ENCODE measurements around the gene CIC.

Gene CIC

DNA sequence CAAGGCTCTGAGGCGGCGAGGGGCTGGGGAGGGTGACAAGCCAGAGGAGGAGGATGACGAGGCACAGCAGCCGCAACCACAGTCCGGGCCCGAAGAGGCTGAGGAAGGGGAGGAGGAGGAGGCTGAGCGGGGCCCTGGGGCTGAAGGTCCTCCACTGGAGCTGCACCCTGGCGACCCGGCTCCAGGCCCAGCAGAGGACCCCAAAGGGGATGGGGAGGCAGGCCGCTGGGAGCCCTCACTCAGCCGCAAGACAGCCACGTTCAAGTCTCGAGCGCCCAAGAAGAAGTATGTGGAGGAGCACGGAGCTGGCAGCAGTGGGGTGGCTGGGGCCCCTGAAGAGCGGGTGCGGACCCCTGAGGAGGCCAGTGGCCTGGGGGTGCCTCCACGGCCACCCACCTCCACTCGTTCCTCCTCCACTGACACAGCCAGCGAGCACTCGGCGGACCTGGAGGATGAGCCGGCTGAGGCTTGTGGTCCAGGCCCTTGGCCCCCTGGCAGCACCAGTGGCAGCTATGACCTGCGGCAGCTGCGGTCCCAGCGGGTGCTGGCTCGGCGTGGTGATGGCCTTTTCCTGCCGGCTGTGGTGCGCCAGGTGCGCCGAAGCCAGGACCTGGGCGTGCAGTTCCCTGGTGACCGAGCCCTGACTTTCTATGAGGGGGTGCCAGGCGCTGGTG, 2.9 kb downstream of the CIC start:
- no peak overlapping the region for H3K9ac ChIP-seq (ENCODE audit: insufficient read length)
- H3K4me3 ChIP-seq = no peak overlapping the region
- no peak for DNase-seq (ENCODE audit: low read depth, low spot score)
- no peaks in the 10 kb centered on the region; the same call in 1 of the 2 replicates for H3K36me3 ChIP-seq (ENCODE audit: insufficient read depth, low read length)
- no peaks in the 10 kb centered on the region for H3K9me3 ChIP-seq (ENCODE audit: low read depth, low read length)
- H3K27ac ChIP-seq = no peak overlapping the region
- TF ChIP-seq EZH2 (IDR thresholded peaks at IDR 0.05) = no peak
- TF ChIP-seq POLR2AphosphoS5 (IDR thresholded peaks at IDR 0.05; ENCODE audit: borderline replicate concordance, low read depth, low read length) = no peak
- no peak for TF ChIP-seq FOXP2 (optimal IDR thresholded peaks at IDR 0.05; ENCODE audit: control extremely low read depth, extremely low read length, insufficient read depth)

DNA sequence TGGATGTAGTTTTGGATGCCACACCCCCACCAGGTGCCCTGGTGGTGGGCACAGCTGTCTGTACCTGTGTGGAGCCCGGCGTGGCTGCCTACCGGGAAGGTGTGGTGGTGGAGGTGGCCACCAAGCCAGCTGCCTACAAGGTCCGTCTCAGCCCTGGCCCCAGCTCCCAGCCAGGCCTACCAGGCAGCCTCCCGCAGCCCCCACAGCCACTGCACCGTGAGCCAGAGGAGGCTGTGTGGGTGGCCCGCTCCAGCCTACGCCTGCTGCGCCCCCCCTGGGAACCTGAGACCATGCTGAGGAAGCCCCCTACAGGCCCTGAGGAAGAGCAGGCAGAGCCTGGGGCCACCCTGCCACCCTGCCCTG, 3.5 kb downstream of the CIC start:
- Histone ChIP-seq H3K4me3 (no peak overlapping the region), H3K27ac (no peak overlapping the region), H3K9me3 (ENCODE audit: low read depth, low read length) (no peaks in the 10 kb centered on the region), H3K9ac (ENCODE audit: insufficient read length) (no peak overlapping the region), H3K36me3 (ENCODE audit: insufficient read depth, low read length) (no peaks in the 10 kb centered on the region; the same call in 1 of the 2 replicates)
- TF ChIP-seq FOXP2 (optimal IDR thresholded peaks at IDR 0.05; ENCODE audit: control extremely low read depth, extremely low read length, insufficient read depth) (no peak), EZH2 (IDR thresholded peaks at IDR 0.05) (no peak), POLR2AphosphoS5 (IDR thresholded peaks at IDR 0.05; ENCODE audit: borderline replicate concordance, low read depth, low read length) (no peak)
- DNase-seq (ENCODE audit: low read depth, low spot score) = no peak

DNA sequence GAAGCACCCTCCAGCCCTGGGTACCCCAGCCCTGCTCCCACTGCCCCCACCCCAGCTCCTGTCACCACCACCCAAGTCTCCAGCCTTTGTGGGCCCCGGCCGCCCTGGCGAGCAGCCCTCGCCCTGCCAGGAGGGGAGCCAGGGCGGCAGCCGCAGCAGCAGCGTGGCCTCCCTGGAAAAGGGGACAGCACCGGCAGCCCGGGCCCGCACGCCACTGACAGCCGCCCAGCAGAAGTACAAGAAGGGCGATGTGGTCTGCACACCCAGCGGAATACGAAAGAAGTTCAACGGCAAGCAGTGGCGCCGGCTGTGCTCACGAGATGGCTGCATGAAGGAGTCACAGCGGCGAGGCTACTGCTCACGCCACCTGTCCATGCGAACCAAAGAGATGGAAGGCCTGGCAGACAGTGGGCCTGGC, 3.9 kb downstream of the CIC start:
- Histone ChIP-seq H3K36me3 (ENCODE audit: insufficient read depth, low read length) (no peaks in the 10 kb centered on the region; the same call in 1 of the 2 replicates), H3K4me3 (no peak overlapping the region), H3K9me3 (ENCODE audit: low read depth, low read length) (no peaks in the 10 kb centered on the region), H3K9ac (ENCODE audit: insufficient read length) (no peak overlapping the region), H3K27ac (no peak overlapping the region)
- TF ChIP-seq FOXP2 (optimal IDR thresholded peaks at IDR 0.05; ENCODE audit: control extremely low read depth, extremely low read length, insufficient read depth) (no peak), EZH2 (IDR thresholded peaks at IDR 0.05) (no peak), POLR2AphosphoS5 (IDR thresholded peaks at IDR 0.05; ENCODE audit: borderline replicate concordance, low read depth, low read length) (no peak)
- no peak for DNase-seq (ENCODE audit: low read depth, low spot score)

DNA sequence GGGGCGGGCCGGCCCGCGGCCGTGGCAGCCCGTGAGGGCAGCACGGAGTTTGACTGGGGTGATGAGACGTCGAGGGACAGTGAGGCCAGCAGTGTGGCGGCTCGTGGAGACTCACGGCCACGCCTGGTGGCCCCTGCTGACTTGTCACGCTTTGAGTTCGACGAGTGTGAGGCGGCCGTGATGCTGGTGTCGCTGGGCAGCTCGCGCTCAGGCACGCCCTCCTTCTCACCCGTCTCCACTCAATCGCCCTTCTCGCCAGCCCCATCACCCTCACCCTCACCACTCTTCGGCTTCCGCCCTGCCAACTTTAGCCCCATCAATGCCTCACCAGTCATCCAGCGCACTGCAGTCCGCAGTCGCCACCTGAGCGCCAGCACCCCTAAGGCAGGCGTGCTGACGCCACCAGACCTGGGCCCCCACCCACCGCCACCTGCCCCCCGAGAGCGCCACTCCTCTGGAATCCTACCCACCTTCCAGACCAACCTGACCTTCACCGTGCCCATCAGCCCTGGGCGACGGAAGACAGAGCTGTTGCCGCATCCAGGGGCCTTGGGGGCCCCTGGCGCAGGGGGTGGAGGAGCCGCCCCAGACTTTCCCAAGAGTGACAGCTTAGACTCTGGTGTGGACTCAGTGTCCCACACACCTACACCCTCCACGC, 4.5 kb downstream of the CIC start:
- Histone ChIP-seq H3K9ac (ENCODE audit: insufficient read length) (no peak overlapping the region), H3K9me3 (ENCODE audit: low read depth, low read length) (no peaks in the 10 kb centered on the region), H3K4me3 (no peak overlapping the region), H3K27ac (no peak overlapping the region), H3K36me3 (ENCODE audit: insufficient read depth, low read length) (no peaks in the 10 kb centered on the region; the same call in 1 of the 2 replicates)
- DNase-seq (ENCODE audit: low read depth, low spot score) = no peak
- TF ChIP-seq EZH2 (IDR thresholded peaks at IDR 0.05) = no peak
- TF ChIP-seq POLR2AphosphoS5 (IDR thresholded peaks at IDR 0.05; ENCODE audit: borderline replicate concordance, low read depth, low read length) = no peak
- no peak for TF ChIP-seq FOXP2 (optimal IDR thresholded peaks at IDR 0.05; ENCODE audit: control extremely low read depth, extremely low read length, insufficient read depth)

DNA sequence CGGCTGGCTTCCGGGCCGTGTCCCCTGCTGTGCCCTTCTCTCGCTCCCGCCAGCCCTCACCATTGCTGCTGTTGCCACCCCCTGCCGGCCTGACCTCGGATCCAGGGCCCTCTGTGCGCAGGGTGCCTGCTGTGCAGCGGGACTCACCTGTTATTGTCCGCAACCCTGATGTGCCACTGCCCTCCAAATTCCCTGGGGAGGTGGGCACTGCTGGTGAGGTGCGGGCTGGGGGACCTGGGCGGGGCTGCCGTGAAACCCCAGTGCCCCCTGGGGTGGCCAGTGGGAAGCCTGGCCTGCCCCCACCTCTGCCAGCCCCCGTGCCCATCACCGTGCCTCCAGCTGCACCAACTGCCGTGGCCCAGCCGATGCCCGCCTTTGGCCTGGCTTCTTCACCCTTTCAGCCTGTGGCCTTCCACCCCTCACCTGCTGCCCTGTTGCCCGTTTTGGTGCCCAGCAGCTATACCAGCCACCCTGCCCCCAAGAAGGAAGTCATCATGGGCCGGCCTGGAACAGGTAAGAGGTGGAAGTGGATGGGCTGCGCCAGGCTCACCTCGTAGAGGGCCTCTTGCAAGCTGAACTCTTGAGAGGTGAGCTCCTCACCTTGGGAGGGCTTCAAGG, 5.1 kb downstream of the CIC start:
- no peak for DNase-seq (ENCODE audit: low read depth, low spot score)
- TF ChIP-seq EZH2 (IDR thresholded peaks at IDR 0.05) = no peak
- no peak for TF ChIP-seq FOXP2 (optimal IDR thresholded peaks at IDR 0.05; ENCODE audit: control extremely low read depth, extremely low read length, insufficient read depth)
- TF ChIP-seq POLR2AphosphoS5 (IDR thresholded peaks at IDR 0.05; ENCODE audit: borderline replicate concordance, low read depth, low read length) = no peak
- H3K4me3 ChIP-seq = no peak overlapping the region
- H3K36me3 ChIP-seq (ENCODE audit: insufficient read depth, low read length) = no peaks in the 10 kb centered on the region; the same call in 1 of the 2 replicates
- no peaks in the 10 kb centered on the region for H3K9me3 ChIP-seq (ENCODE audit: low read depth, low read length)
- H3K9ac ChIP-seq (ENCODE audit: insufficient read length) = no peak overlapping the region
- 0 out of 2 replicates have a peak overlapping the region, but pooled peaks have one; percentile 13 for H3K27ac ChIP-seq

DNA sequence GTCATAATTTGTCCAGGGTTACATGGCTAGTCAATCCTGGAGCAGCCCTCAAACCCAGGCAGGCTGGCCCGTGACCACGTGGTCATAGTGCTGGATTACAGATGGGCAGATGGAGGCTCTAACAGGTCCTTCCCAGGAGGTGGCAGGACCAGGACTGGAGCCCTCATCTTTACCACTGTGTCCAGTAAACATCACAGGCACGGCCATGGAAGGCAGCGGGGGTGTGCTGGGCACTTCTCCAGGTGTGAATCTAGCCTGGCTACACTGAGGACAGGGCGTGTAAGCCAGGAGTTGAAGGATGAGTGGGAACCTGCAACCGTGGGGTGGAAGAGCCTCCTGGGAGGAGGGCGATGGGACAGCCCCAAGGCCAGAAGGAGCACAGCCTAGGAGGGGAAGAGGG, 6.1 kb downstream of the CIC start:
- no peak overlapping the region for H3K27ac ChIP-seq
- no peak overlapping the region for H3K4me3 ChIP-seq
- H3K36me3 ChIP-seq (ENCODE audit: insufficient read depth, low read length) = no peaks in the 10 kb centered on the region; the same call in 1 of the 2 replicates
- no peak for DNase-seq (ENCODE audit: low read depth, low spot score)
- TF ChIP-seq POLR2AphosphoS5 (IDR thresholded peaks at IDR 0.05; ENCODE audit: borderline replicate concordance, low read depth, low read length) (no peak), EZH2 (IDR thresholded peaks at IDR 0.05) (no peak), FOXP2 (optimal IDR thresholded peaks at IDR 0.05; ENCODE audit: control extremely low read depth, extremely low read length, insufficient read depth) (no peak)
- no peak overlapping the region for H3K9ac ChIP-seq (ENCODE audit: insufficient read length)
- H3K9me3 ChIP-seq (ENCODE audit: low read depth, low read length) = no peaks in the 10 kb centered on the region

DNA sequence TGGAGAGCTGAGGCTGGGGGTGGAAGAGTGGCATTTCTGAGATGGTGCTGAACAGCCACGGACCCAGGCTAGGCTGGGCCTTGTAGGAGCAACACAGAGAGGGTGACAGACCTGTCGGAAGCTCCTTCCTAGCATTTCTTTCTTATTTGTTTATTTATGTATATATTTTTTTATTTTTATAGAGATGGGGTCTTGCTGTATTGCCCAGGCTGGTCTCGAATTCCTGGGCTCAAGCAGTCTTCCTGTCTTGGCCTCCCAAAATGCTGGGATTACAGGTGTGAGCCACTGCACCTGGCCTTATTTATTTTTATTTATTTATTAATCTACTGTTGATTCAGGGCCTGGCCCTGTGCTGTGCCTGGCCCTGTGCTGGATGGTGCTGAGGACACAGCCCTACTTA, 6.5 kb downstream of the CIC start:
- H3K4me3 ChIP-seq = no peak overlapping the region
- no peak for DNase-seq (ENCODE audit: low read depth, low spot score)
- H3K9me3 ChIP-seq (ENCODE audit: low read depth, low read length) = no peaks in the 10 kb centered on the region
- no peak overlapping the region for H3K27ac ChIP-seq
- H3K9ac ChIP-seq (ENCODE audit: insufficient read length) = no peak overlapping the region
- no peaks in the 10 kb centered on the region; the same call in 1 of the 2 replicates for H3K36me3 ChIP-seq (ENCODE audit: insufficient read depth, low read length)
- TF ChIP-seq EZH2 (IDR thresholded peaks at IDR 0.05) (no peak), POLR2AphosphoS5 (IDR thresholded peaks at IDR 0.05; ENCODE audit: borderline replicate concordance, low read depth, low read length) (no peak), FOXP2 (optimal IDR thresholded peaks at IDR 0.05; ENCODE audit: control extremely low read depth, extremely low read length, insufficient read depth) (no peak)

DNA sequence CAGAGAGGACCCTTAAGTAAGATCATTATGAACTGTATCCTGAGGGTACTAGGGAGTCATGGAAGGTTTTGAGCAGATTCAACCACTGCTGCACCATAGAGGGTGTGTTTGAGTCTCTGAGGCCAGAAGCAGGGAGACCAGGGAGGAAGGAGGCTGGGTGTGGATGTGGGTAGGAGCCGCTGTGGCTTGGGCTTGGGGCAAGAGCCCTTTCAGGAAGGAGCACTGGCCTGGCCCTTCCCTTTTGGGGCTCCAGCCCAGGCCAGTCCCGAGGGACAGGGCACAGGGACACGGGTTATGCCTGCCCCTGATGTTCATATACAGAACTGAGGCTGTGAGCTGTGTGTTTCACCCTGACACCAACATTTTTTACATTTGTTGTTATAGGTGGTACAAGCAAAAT, 7.2 kb downstream of the CIC start:
- peak overlapping the region; percentile 96; the same call in 1 of the 2 replicates for H3K27ac ChIP-seq
- DNase-seq (ENCODE audit: low read depth, low spot score) = no peak
- H3K9ac ChIP-seq (ENCODE audit: insufficient read length) = no peak overlapping the region

More for the DNA sequence above, 7.2 kb downstream of the CIC start:
- Histone ChIP-seq H3K36me3 (ENCODE audit: insufficient read depth, low read length) (no peaks in the 10 kb centered on the region; the same call in 1 of the 2 replicates), H3K9me3 (ENCODE audit: low read depth, low read length) (no peaks in the 10 kb centered on the region), H3K4me3 (no peak overlapping the region)
- TF ChIP-seq POLR2AphosphoS5 (IDR thresholded peaks at IDR 0.05; ENCODE audit: borderline replicate concordance, low read depth, low read length) (no peak), EZH2 (IDR thresholded peaks at IDR 0.05) (no peak), FOXP2 (optimal IDR thresholded peaks at IDR 0.05; ENCODE audit: control extremely low read depth, extremely low read length, insufficient read depth) (no peak)
